ENCODE measurements around the gene PDZD2. TPM values are rescaled to one million over a fixed set of nuclear protein-coding genes. Genes with fewer than 3 reads are reported as not detected.

PDZD2 gene
- total and polyA plus RNA-seq, 8 donors = under 0.01 to 61.3 (median 5.8) TPM

- intact Hi-C loops (cut with DNase I; ENCODE audit: low total_unique reads) = no loop called here
- H3K27ac ChIP-seq = peak overlapping the region in 2 of 5 donors; percentile 25 to 40
- peaks cover 0 to 28% (median 10%) of the 10 kb centered on the region in 3 donors for H3K27me3 ChIP-seq
- TF ChIP-seq CTCF (IDR thresholded peaks at IDR 0.05) (no peak), POLR2AphosphoS5 (IDR thresholded peaks at IDR 0.05) (no peak)
- peak overlapping the region; percentile 60 to 87 (median 73) for H3K4me3 ChIP-seq
- no peaks in the 10 kb centered on the region for H3K9me3 ChIP-seq
- H3K36me3 ChIP-seq = no peaks in the 10 kb centered on the region
- WGBS, 5 donors = 8 to 19% (median 12%) methylated on average over 33 to 50 of the region's 50 CpGs
- DNase-seq = no peak
- peaks cover 6 to 19% (median 16%) of the 10 kb centered on the region in 4 donors for H3K4me1 ChIP-seq
Measured at GRCh38 chr5:31639481-31640411, 815 bp downstream of the PDZD2 start.

- TF ChIP-seq POLR2AphosphoS5 (IDR thresholded peaks at IDR 0.05) = no peak
- no peak for TF ChIP-seq POLR2A (IDR thresholded peaks at IDR 0.05)
- TF ChIP-seq EP300 (IDR thresholded peaks at IDR 0.05) = no peak
- no peak for TF ChIP-seq CTCF (IDR thresholded peaks at IDR 0.05)
Measured at GRCh38 chr5:31640573-31640972, 1.6 kb downstream of the PDZD2 start.

DNA sequence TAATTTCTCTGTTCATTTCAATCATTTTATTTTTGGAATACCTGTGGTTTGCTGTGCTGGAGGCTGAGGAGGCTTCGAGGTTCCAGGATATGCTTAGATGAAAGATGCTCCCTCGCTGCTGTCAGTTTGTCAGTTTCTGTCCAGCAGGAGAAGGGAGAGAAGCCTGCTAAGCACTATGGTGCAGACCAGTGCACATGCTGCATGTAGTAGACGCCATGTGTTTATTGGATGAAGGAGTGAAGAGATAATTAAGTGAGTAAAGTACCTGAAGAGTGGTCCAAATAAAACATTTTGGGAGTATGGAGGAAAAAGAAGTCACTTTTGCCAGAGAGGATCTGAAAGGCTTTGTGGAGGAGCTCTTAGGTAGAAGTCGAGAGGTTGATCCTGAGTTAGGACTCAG, 2.1 kb downstream of the PDZD2 start:
- DNase-seq = no peak
- TF ChIP-seq CTCF (IDR thresholded peaks at IDR 0.05) (no peak), POLR2A (IDR thresholded peaks at IDR 0.05) (no peak), POLR2AphosphoS5 (IDR thresholded peaks at IDR 0.05) (no peak), EP300 (IDR thresholded peaks at IDR 0.05) (no peak)
- Histone ChIP-seq H3K36me3 (no peaks in the 10 kb centered on the region), H3K9me3 (no peaks in the 10 kb centered on the region), H3K4me3 (no peak overlapping the region), H3K4me1 (peaks cover 6 to 19% (median 16%) of the 10 kb centered on the region in 4 donors), H3K27ac (no peak overlapping the region), H3K27me3 (peaks cover 0 to 28% (median 10%) of the 10 kb centered on the region in 3 donors)
- WGBS, 5 donors = 86 to 96% (median 87%) methylated on average over 4 of the region's 4 CpGs
- intact Hi-C loops (cut with DNase I; ENCODE audit: low total_unique reads) = no loop called here

More at GRCh38 chr5:31640573-31640972, 1.6 kb downstream of the PDZD2 start:
- Histone ChIP-seq H3K4me3 (no peak overlapping the region), H3K27me3 (peaks cover 0 to 28% (median 10%) of the 10 kb centered on the region in 3 donors), H3K4me1 (peaks cover 6 to 19% (median 16%) of the 10 kb centered on the region in 4 donors), H3K27ac (no peak overlapping the region), H3K9me3 (no peaks in the 10 kb centered on the region), H3K36me3 (no peaks in the 10 kb centered on the region)
- DNase-seq = no peak
- 90 to 100% (median 96%) methylated on average over 1 of the region's 1 CpG for WGBS, 5 donors
- intact Hi-C loops (cut with DNase I; ENCODE audit: low total_unique reads) = no loop called here

- Histone ChIP-seq H3K36me3 (no peaks in the 10 kb centered on the region), H3K4me1 (peaks cover 6 to 19% (median 16%) of the 10 kb centered on the region in 4 donors), H3K27me3 (peaks cover 0 to 28% (median 10%) of the 10 kb centered on the region in 3 donors), H3K9me3 (no peaks in the 10 kb centered on the region), H3K27ac (no peak overlapping the region), H3K4me3 (no peak overlapping the region)
- intact Hi-C loops (cut with DNase I; ENCODE audit: low total_unique reads) = no loop called here
- DNase-seq = no peak
- 49 to 79% (median 70%) methylated on average over 5 of the region's 5 CpGs for WGBS, 5 donors
- TF ChIP-seq CTCF (IDR thresholded peaks at IDR 0.05) (no peak), EP300 (IDR thresholded peaks at IDR 0.05) (no peak), POLR2A (IDR thresholded peaks at IDR 0.05) (no peak), POLR2AphosphoS5 (IDR thresholded peaks at IDR 0.05) (no peak)
Measured at GRCh38 chr5:31641575-31641974, 2.6 kb downstream of the PDZD2 start.

Data from stomach (tissue), 9 donors.